IPS DF 6.9 (cell line): Measurements from ENCODE around the gene CCDC136.

Experiments
- DNase-seq: peaks from one replicate; pipeline ENCODE4 v3.0.0-alpha.2; 2013; ENCODE audit warnings: low read depth, low spot score
- H3K27ac ChIP-seq: one replicate; pipeline ENCODE4 v1.5.1; 2013; ENCODE audit warnings: low read length, control low read depth
- H3K27me3 ChIP-seq: 2 replicates; pipeline ENCODE4 v1.6.1; 2013; ENCODE audit warnings: mild to moderate bottlenecking, low read length; ENCODE audit not compliant: control insufficient read depth, insufficient read depth
- H3K36me3 ChIP-seq: 2 replicates; pipeline ENCODE4 v1.6.1; 2013; ENCODE audit warnings: low read length; ENCODE audit not compliant: control insufficient read depth, insufficient read depth
- H3K4me1 ChIP-seq: 2 replicates; pipeline ENCODE4 v1.6.1; 2013; ENCODE audit warnings: low read length; ENCODE audit not compliant: control insufficient read depth, insufficient read depth
- H3K4me3 ChIP-seq: 2 replicates; pipeline ENCODE4 v1.5.1; 2013; ENCODE audit warnings: mild to moderate bottlenecking, low read length
- H3K9me3 ChIP-seq: 2 replicates; pipeline ENCODE4 v1.6.1; 2013; ENCODE audit warnings: low read length, inconsistent platforms; ENCODE audit not compliant: control insufficient read depth, insufficient read depth
- WGBS: extraction: QIAGEN DNeasy Blood & Tissue Kit; methylation state at CpG from one replicate; pipeline ENCODE4 v1.1.7; 2013; ENCODE audit warnings: mixed read lengths, missing lambda C conversion rate; ENCODE audit not compliant: insufficient read length, insufficient coverage; 5-methylcytosine and 5-hydroxymethylcytosine counted together

CCDC136 gene

DNA sequence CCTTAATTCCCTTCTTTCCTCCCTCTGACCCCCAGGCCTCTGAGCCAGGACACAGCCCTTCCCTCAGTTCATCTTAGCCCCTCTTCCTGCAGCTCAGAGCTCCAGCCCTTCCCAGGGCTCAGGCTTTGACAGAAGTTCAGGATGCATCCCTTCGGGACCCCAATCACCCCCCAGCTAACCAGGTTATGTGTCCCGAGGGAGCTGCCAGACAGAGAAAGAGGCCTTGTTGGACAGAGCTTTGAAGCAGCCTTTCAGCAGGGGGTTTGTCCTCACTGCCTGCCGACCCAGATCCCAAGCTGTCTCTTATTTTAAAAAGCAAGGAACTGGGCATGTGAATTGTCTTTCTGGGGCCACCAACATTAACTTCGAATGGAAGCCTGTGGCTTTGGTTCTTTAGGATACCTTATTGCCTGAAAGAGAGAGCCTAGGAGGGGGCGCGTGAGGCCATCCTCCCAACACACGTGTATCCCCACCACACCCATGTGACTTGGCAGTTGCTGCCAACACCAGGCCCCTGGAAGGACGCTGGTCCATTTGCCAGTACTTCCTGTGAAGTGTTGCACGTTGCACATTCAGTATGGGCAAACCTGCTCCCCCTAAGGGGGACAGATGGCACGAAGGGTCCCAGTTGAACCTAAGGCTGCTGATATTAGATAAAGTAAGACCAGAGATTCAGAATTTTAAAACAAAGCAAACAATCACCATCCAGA, 858 bp downstream of the CCDC136 start:
- H3K4me1 ChIP-seq: no peaks in the 10 kb centered on the region
- no peaks in the 10 kb centered on the region for H3K9me3 ChIP-seq
- H3K36me3 ChIP-seq: 0 out of 2 replicates have a peak, but pooled peaks cover 3% of the 10 kb centered on the region
- no peak for DNase-seq
- no CpG with 5 or more reads among the region's 10 CpGs for WGBS
- H3K27ac ChIP-seq: no peak overlapping the region
- H3K27me3 ChIP-seq: no peaks in the 10 kb centered on the region
- H3K4me3 ChIP-seq: no peak overlapping the region

DNA sequence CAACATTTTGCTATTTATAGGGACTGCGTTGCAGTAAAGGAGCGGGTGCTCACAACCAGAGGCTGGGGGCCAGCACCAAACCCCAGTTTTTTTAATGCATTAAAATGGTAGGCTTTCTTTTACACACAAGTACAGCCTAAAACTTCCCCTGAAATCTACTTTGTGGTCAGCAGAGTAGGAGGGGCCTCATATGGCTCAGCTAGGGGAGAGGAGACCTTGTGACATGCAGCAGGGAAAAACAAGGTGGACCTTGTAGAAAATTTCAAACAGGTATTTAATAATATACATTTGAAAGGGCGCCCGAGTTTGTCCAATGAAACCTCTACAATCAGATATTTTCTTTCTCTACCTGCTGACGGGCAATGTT, 1.4 kb downstream of the CCDC136 start:
- DNase-seq: no peak
- H3K27me3 ChIP-seq: no peaks in the 10 kb centered on the region
- H3K36me3 ChIP-seq: 0 out of 2 replicates have a peak, but pooled peaks cover 3% of the 10 kb centered on the region
- no peaks in the 10 kb centered on the region for H3K4me1 ChIP-seq
- H3K4me3 ChIP-seq: no peak overlapping the region
- H3K27ac ChIP-seq: no peak overlapping the region
- H3K9me3 ChIP-seq: no peaks in the 10 kb centered on the region
- WGBS: no CpG with 5 or more reads among the region's 5 CpGs

DNA sequence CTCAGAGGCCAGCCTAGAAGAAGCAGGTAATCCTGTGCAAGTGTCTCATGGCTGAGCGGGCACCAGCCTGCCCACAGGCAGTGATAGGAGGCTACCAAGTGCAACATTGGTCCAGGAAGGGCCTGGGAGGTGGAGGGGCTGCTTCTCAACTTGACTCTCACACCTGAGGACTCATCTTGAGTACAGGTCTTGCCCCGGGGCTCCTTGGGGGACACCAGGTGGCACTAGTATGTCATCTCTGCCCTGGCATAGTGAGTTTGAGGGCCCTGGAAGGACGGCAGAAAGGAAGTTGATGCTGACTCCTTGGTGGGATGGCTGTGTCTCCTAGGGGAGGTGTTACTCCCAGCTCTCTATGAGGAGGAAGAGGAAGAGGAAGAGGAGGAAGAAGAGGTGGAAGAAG, 2.3 kb downstream of the CCDC136 start:
- Histone ChIP-seq H3K36me3 (0 out of 2 replicates have a peak, but pooled peaks cover 3% of the 10 kb centered on the region), H3K4me1 (no peaks in the 10 kb centered on the region), H3K27me3 (no peaks in the 10 kb centered on the region), H3K9me3 (no peaks in the 10 kb centered on the region), H3K4me3 (no peak overlapping the region), H3K27ac (no peak overlapping the region)
- no CpG with 5 or more reads among the region's 3 CpGs for WGBS
- no peak for DNase-seq

DNA sequence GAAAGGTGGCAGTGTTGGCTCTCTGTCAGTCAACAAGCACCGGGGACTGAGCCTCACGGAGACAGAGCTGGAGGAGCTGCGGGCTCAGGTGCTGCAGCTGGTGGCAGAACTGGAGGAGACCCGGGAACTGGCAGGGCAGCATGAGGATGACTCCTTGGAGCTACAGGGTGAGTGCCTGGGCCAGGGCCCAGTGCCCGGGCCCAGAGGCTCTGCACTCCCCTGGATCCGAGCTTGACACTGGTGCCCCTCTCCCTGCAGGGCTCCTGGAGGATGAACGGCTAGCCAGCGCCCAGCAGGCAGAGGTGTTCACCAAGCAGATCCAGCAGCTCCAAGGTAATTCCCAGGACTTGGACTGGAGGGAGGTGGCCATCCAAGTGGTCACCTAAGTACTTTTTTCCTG, 2.7 kb downstream of the CCDC136 start:
- no peak overlapping the region for H3K27ac ChIP-seq
- DNase-seq: no peak
- no peaks in the 10 kb centered on the region for H3K4me1 ChIP-seq
- H3K27me3 ChIP-seq: no peaks in the 10 kb centered on the region
- no CpG with 5 or more reads among the region's 8 CpGs for WGBS
- no peak overlapping the region for H3K4me3 ChIP-seq
- H3K36me3 ChIP-seq: 0 out of 2 replicates have a peak, but pooled peaks cover 3% of the 10 kb centered on the region
- no peaks in the 10 kb centered on the region for H3K9me3 ChIP-seq

DNA sequence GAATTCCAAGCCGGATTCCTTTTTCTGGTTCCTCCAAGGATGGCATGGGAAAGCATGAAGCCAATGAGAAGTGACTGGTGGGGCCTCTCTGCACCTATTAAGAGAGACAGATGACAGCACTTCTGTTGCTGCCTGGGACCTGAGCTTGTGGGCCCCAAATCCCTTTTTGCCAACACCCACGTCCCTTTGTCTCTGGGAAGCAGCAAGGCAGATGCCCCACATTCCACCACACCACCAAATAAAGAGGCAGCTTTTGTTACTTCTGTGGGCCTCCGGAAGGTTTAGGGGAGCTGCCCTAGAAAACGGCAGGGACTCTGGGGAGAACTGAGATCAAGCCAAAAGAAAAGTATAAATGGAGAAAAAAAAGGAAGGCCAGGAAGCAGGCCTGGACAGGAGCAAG, 3.4 kb downstream of the CCDC136 start:
- Histone ChIP-seq H3K4me3 (no peak overlapping the region), H3K27me3 (no peaks in the 10 kb centered on the region), H3K4me1 (no peaks in the 10 kb centered on the region), H3K36me3 (0 out of 2 replicates have a peak, but pooled peaks cover 3% of the 10 kb centered on the region), H3K9me3 (no peaks in the 10 kb centered on the region), H3K27ac (no peak overlapping the region)
- no CpG with 5 or more reads among the region's 4 CpGs for WGBS
- no peak for DNase-seq

DNA sequence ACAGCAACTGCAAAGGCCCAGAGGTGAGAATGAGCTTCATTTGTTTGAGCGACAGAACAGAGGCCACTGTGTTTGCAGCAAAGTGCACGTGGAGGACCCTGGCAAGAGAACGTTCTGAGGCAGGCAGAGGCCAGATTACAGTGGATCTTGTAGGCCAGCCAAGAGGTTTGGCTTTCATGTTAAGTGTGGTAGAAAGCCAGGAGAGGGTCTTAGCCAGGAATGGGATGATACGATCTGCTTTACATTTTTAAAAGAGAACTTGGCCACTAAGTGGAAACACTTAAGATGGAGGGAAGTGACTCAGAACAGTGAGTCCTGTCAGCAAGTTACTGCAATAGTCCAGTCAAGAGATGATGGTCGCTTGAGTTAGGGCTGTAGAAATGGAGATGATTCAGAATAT, 4.6 kb downstream of the CCDC136 start:
- 0 out of 2 replicates have a peak, but pooled peaks cover 5% of the 10 kb centered on the region for H3K36me3 ChIP-seq
- no peaks in the 10 kb centered on the region for H3K27me3 ChIP-seq
- DNase-seq: no peak
- H3K9me3 ChIP-seq: no peaks in the 10 kb centered on the region
- H3K27ac ChIP-seq: no peak overlapping the region
- WGBS: no CpG with 5 or more reads among the region's 5 CpGs
- H3K4me1 ChIP-seq: no peaks in the 10 kb centered on the region
- no peak overlapping the region for H3K4me3 ChIP-seq

DNA sequence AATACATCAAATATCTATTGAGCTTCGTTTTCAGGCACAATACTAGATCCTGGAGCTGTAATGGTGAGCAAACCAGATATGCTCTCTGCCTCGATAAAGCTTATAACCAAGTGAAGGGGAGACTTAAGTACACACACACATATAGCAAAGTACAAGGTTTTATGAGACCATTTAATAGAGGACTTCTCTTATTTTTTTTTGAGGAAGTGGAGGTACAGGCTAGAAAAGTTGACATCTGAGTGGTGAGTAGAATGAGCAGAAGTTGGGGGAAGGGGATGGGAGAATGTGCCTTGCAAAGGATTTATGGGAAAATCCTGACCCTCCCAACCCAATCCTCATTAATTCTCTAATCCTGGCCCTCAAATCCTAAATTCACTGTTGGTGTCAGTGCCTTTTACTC, 7.7 kb downstream of the CCDC136 start:
- H3K27ac ChIP-seq: no peak overlapping the region
- H3K4me3 ChIP-seq: no peak overlapping the region
- H3K27me3 ChIP-seq: no peaks in the 10 kb centered on the region
- no CpG with 5 or more reads among the region's 2 CpGs for WGBS
- no peak for DNase-seq
- H3K9me3 ChIP-seq: no peaks in the 10 kb centered on the region
- no peaks in the 10 kb centered on the region for H3K4me1 ChIP-seq
- H3K36me3 ChIP-seq: 0 out of 2 replicates have a peak, but pooled peaks cover 4% of the 10 kb centered on the region

DNA sequence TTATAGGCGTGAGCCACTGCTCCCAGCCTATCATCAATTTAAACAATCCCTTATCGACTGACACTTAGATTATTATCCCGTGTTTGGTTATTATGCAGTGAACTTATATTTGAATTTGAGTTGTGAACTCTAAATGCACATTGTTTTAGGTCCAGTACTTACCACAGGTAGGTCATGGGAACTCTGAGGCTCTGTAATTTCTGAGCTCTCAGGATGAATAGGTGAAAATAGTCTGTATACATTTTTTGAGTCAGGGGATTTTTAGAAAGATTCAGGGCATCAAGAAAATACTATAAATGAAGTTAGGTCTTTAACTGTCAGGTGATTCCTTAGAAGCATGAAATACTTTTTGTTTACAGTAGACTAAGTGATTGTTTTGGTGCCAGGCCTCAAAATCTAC, 8.8 kb downstream of the CCDC136 start:
- Histone ChIP-seq H3K4me3 (no peak overlapping the region), H3K4me1 (no peaks in the 10 kb centered on the region), H3K27me3 (no peaks in the 10 kb centered on the region), H3K36me3 (peaks cover 7% of the 10 kb centered on the region), H3K27ac (no peak overlapping the region), H3K9me3 (no peaks in the 10 kb centered on the region)
- no peak for DNase-seq
- WGBS: no CpG with 5 or more reads among the region's 3 CpGs

DNA sequence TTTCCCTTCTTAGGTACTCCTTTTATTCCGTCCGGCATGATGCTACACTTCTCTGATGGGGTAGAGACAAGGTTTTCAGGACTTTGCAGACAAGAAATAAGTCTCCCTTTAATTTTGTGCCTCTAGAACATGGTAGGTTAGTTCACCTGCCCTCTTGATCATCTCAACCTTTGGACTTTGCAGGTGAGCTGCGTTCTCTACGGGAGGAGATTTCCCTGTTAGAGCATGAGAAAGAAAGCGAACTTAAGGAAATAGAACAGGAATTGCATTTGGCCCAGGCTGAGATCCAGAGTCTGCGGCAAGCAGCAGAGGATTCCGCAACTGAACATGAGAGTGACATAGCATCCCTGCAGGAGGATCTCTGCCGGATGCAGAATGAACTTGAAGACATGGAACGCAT, 9.2 kb downstream of the CCDC136 start:
- no CpG with 5 or more reads among the region's 9 CpGs for WGBS
- H3K27ac ChIP-seq: no peak overlapping the region
- no peak overlapping the region for H3K4me3 ChIP-seq
- no peaks in the 10 kb centered on the region for H3K9me3 ChIP-seq
- no peaks in the 10 kb centered on the region for H3K4me1 ChIP-seq
- H3K27me3 ChIP-seq: no peaks in the 10 kb centered on the region
- peaks cover 10% of the 10 kb centered on the region for H3K36me3 ChIP-seq
- DNase-seq: no peak

DNA sequence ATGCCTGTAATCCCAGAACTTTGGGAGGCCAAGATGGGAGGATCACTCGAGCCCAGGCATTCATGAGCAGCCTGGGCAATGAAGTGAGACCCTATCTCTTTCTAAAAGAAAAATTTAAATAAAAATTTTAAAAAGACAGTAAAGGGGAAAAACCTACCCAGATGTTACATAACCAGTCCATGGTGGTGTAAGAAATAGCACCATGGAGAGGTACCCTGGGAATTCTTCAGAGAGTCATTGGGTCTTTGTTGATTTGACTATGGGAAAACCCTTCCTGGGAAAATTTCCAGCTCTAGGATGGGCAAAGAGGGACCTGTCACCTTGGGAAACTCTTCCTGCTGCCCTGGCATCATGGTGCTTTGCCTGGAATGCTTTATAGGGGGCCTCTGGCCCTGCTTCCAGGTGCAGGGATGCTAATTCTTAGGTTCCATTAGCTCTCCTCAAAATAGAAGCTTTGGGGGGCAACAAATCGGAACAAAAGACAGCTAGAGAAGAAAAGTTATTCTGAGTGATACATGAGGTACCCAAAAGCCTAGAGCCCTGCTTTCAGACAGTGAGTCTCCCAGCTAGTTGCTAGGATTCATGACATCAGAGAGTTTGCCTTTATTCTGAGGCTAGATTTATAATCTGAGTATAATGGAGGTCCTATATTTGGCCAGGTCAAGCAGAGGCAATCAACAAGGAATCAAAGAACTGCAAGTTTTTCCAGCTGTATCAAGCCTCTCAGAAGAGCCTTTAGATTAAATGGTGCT, 10.1 kb downstream of the CCDC136 start:
- Histone ChIP-seq H3K4me1 (no peaks in the 10 kb centered on the region), H3K27me3 (no peaks in the 10 kb centered on the region), H3K36me3 (peaks cover 16% of the 10 kb centered on the region), H3K9me3 (no peaks in the 10 kb centered on the region; the same call in 1 of the 2 replicates), H3K4me3 (no peak overlapping the region), H3K27ac (no peak overlapping the region)
- no peak for DNase-seq
- no CpG with 5 or more reads among the region's 2 CpGs for WGBS
